Adrenal gland (tissue), 5 donors: ENCODE measurements around the gene FAM234A.

Source experiments
- CTCF ChIP-seq, 6 experiments: fragments of 450-650 bp in 4 of 6; fragments of 200-600 bp in 2 of 6; sonication (generic) in 1 of 6; IDR thresholded peaks; 1 replicate in 5 of 6; 2 replicates in 1 of 6; pipeline versions ENCODE4 v1.5.1 to v1.8.0; 2016 to 2021; ENCODE audit warnings: antibody characterized with exemption in 6 of 6, mild to moderate bottlenecking in 2 of 6, moderate library complexity in 1 of 6
- POLR2A ChIP-seq, 2 donors: fragments of 450-650 bp; IDR thresholded peaks; one replicate each; pipeline ENCODE4 v1.6.1; 2017; ENCODE audit warnings: antibody characterized with exemption in 2 of 2, mild to moderate bottlenecking in 2 of 2, moderate library complexity in 1 of 2
- donor health status: DM: no; HTN: no; CAD: no.

DNA sequence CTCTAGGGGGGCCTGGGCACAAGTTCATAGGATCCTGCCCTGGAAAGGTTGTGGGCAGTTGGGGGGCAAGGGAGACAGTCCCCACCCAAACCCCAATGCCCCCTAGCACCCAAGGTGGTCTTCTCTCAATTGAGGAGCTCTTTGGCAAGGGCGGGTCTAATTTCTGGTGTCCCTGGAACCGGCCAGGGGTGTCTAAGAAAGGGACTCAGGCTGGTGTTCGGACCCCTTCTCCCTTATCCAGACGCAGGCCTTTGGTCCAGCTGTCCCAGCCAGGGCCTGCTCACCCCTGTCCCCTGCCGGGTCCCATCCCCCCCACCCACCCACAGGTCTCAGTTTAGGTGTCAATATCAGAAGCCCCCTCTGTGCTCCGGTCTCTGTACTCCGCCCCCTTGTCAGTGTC lies 44.9 kb downstream of the FAM234A start:
- TF ChIP-seq CTCF (IDR thresholded peaks at IDR 0.05) (no peak), POLR2A (IDR thresholded peaks at IDR 0.05) (no peak)
